Heart left ventricle (tissue), 16 donors: ENCODE results near the gene RNF43. TPM values are rescaled to one million over a fixed set of nuclear protein-coding genes. Genes with fewer than 3 reads are reported as not detected.

ENCODE experiments used
- ATAC-seq, 4 donors: fragments of 200-7000 bp; cut with Tn5 transposase; one replicate each; pipeline ENCODE4 v1.9.1; 2020 to 2022; ENCODE audit warnings: moderate library complexity in 4 of 4, mild to moderate bottlenecking in 3 of 4, moderate number of reproducible peaks in 1 of 4
- DNase-seq, 5 donors: peaks; one replicate each; pipeline ENCODE4 v3.0.0-alpha.2; 2020
- H3K27ac ChIP-seq, 12 donors: fragments of 200-600 bp; sonication (generic) in 4 of 12; one replicate each; pipeline versions ENCODE4 v1.5.0 to v1.8.0; 2016 to 2022; ENCODE audit warnings: mild to moderate bottlenecking in 2 of 12
- H3K27me3 ChIP-seq, 9 donors: fragments of 200-600 bp; sonication (generic) in 2 of 9; one replicate each; pipeline versions ENCODE4 v1.5.1 to v1.8.0; 2016 to 2022; ENCODE audit warnings: mild to moderate bottlenecking in 3 of 9
- H3K36me3 ChIP-seq, 9 donors: fragments of 200-600 bp; sonication (generic) in 2 of 9; one replicate each; pipeline versions ENCODE4 v1.5.0 to v1.8.0; 2018 to 2022; ENCODE audit warnings: mild to moderate bottlenecking in 2 of 9
- H3K4me1 ChIP-seq, 12 donors: fragments of 200-600 bp; sonication (generic) in 4 of 12; one replicate each; pipeline versions ENCODE4 v1.5.0 to v1.8.0; 2016 to 2022; ENCODE audit warnings: mild to moderate bottlenecking in 3 of 12
- H3K4me3 ChIP-seq, 12 donors: fragments of 200-600 bp; sonication (generic) in 4 of 12; one replicate each; pipeline versions ENCODE4 v1.5.0 to v1.8.0; 2017 to 2022; ENCODE audit warnings: mild to moderate bottlenecking in 9 of 12, moderate library complexity in 4 of 12
- H3K9me3 ChIP-seq, 12 donors: fragments of 200-600 bp; sonication (generic) in 4 of 12; one replicate each; pipeline versions ENCODE4 v1.5.0 to v1.8.0; 2016 to 2022; ENCODE audit warnings: mild to moderate bottlenecking in 1 of 12
- CTCF ChIP-seq, 12 donors: fragments of 200-600 bp; sonication (generic) in 4 of 12; IDR thresholded peaks; one replicate each; pipeline versions ENCODE4 v1.5.0 to v1.8.0; 2018 to 2022; ENCODE audit warnings: antibody characterized with exemption in 12 of 12, mild to moderate bottlenecking in 5 of 12
- POLR2A ChIP-seq, 2 donors: fragments of 450-650 bp; IDR thresholded peaks; one replicate each; pipeline ENCODE4 v1.6.1; 2017; ENCODE audit warnings: antibody characterized with exemption in 2 of 2, mild to moderate bottlenecking in 2 of 2, moderate library complexity in 2 of 2
- WGBS, 4 donors: extraction: QIAGEN DNeasy Blood & Tissue Kit in 2 of 4; methylation state at CpG; one replicate each; pipeline versions ENCODE4 v1.1.5 to v1.1.7; 2013 to 2018; 5-methylcytosine and 5-hydroxymethylcytosine counted together
- intact Hi-C, 10 donors: fragments of 100-400 bp; cut with DNase I; formaldehyde crosslinking; loops; one replicate each; pipeline versions ENCODE4 v1.11.1 to v1.14.2; 2022
- polyA plus RNA-seq, 2 donors: library from polyadenylated mRNA; stranded (reverse); fragments of 200-250 nt; gene quantifications; one replicate each; pipeline ENCODE4 v1.2.3, GENCODE V29; 2013
- total RNA-seq, 9 donors: library from RNA; depleted of rRNA in 2 of 9; stranded (reverse); fragments of >200 nt in 2 of 9; fragmentation: NEBNext Ultra II Directional in 3 of 9; extraction: Animal tissue kit (Norgen Biotek cat#: 25700) in 3 of 9; gene quantifications; one replicate each; pipeline versions ENCODE4 v1.1.0 to v1.2.4, GENCODE V29; 2016 to 2023
- donor health status: ischemic (EF 13 %, LVEDD 7.1; RV severe dilation, severe dysfunction).
- donor health status: healthy with polysubstance abuse.
- donor health status: DM: no; HTN: yes; CAD: no.
- donor health status: DM: no; HTN: no; CAD: no.
- donor health status: ischemic (EF 25% LVEDD 6.9; RV normal size, moderate dysfunction).
- donor health status: ischemic (EF 25% LVEDD 5.7; RV mildly dilated, moderate dysfunction).
- donor health status: healthy.
- donor health status: DM: yes; HTN: yes; CAD: no.
- donor health status: ischemic (EF 35%, LVEDD 5.7; RV mildly dilated, moderate dysfunction).
- donor health status: nonischemic (EF 11% LVEDD 7.7; RV severe dilation, severe dysfunction).
- donor health status: DM: yes; HTN: yes; CAD: no.
- donor health status: PGD.
- donor health status: ischemic (EF 29% LVEDD 5.4; RV normal size, mild dysfunction).
- donor health status: nonischemic (EF 23%, LVEDD 6.1; RV moderate dilation, normal function).

Gene RNF43
- total and polyA plus RNA-seq, 11 donors = 1.9 to 7.5 (median 4.9) TPM

- H3K36me3 ChIP-seq = no peaks in the 10 kb centered on the region
- H3K27ac ChIP-seq = no peak overlapping the region
- no peak overlapping the region for H3K4me3 ChIP-seq
- DNase-seq = no peak
- no peaks in the 10 kb centered on the region for H3K4me1 ChIP-seq
- TF ChIP-seq CTCF (IDR thresholded peaks at IDR 0.05) (no peak), POLR2A (IDR thresholded peaks at IDR 0.05) (no peak)
- H3K27me3 ChIP-seq = peaks cover 0 to 7% (median 0%) of the 10 kb centered on the region in 9 donors
- ATAC-seq = no peak
- intact Hi-C loops = no loop called here
- H3K9me3 ChIP-seq = no peaks in the 10 kb centered on the region
Observed at GRCh38 chr17:58402047-58402446, 15.3 kb downstream of the RNF43 start.

DNA sequence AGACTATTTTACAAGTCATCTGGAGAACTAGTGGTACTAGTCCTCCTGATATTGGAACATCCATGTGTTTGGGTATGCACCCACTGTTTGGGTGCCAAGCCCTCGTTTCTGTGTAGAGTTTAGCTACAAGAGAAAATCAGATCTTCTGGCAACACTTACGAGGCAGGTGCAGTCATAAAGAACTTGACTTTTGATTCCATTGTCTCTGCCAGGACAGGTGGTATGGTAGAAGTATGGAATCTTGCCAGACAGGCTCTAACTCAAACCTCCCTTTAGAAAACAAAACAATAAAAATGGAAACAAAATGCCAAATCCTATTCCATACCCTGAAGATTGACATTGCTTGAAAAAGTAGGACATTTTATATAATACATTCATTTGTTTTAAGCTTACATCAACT is 16.0 kb downstream of the RNF43 start:
- H3K27me3 ChIP-seq = peaks cover 0 to 1% (median 0%) of the 10 kb centered on the region in 9 donors
- no peak overlapping the region for H3K4me3 ChIP-seq
- H3K36me3 ChIP-seq = no peaks in the 10 kb centered on the region
- intact Hi-C loops = no loop called here
- TF ChIP-seq CTCF (IDR thresholded peaks at IDR 0.05) = no peak
- TF ChIP-seq POLR2A (IDR thresholded peaks at IDR 0.05) = no peak
- no peak for ATAC-seq
- WGBS, 4 donors = 64 to 81% (median 70%) methylated on average over 2 of the region's 2 CpGs
- H3K9me3 ChIP-seq = no peaks in the 10 kb centered on the region
- no peaks in the 10 kb centered on the region for H3K4me1 ChIP-seq
- H3K27ac ChIP-seq = no peak overlapping the region
- DNase-seq = no peak

GRCh38 chr17:58400826-58401225 is 16.5 kb downstream of the RNF43 start:
- peaks cover 0 to 6% (median 0%) of the 10 kb centered on the region in 9 donors for H3K27me3 ChIP-seq
- no peaks in the 10 kb centered on the region for H3K9me3 ChIP-seq
- DNase-seq (no peak), ATAC-seq (no peak)
- intact Hi-C loops = no loop called here
- no peak overlapping the region for H3K4me3 ChIP-seq
- no peaks in the 10 kb centered on the region for H3K36me3 ChIP-seq
- no peaks in the 10 kb centered on the region for H3K4me1 ChIP-seq
- no peak overlapping the region for H3K27ac ChIP-seq
- no peak for TF ChIP-seq POLR2A (IDR thresholded peaks at IDR 0.05)
- TF ChIP-seq CTCF (IDR thresholded peaks at IDR 0.05) = no peak

DNA sequence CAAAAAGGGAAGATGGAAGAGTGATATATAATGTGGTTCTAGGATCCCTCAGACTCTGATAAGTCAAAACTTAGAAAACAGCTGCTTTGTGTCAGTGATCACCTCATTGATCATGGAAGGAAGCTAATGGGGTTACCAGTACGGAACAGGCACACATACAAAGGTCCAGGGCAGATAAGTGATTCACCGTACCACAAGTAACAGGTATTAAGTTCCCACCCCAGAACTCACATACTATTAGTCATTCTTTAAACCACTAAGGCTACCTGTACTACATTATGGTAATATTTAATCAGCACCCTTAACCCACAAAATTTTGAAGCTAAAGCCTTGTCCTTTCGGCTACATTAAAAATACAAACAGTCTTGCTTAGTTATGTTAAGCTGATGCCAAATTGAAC is 17.4 kb downstream of the RNF43 start:
- Histone ChIP-seq H3K36me3 (no peaks in the 10 kb centered on the region), H3K9me3 (no peaks in the 10 kb centered on the region), H3K4me3 (no peak overlapping the region), H3K27ac (no peak overlapping the region), H3K4me1 (no peaks in the 10 kb centered on the region), H3K27me3 (peaks cover 0 to 14% (median 0%) of the 10 kb centered on the region in 9 donors)
- TF ChIP-seq POLR2A (IDR thresholded peaks at IDR 0.05) (no peak), CTCF (IDR thresholded peaks at IDR 0.05) (no peak)
- intact Hi-C loops = no loop called here
- ATAC-seq = no peak
- 74 to 86% (median 81%) methylated on average over 3 of the region's 3 CpGs for WGBS, 4 donors
- no peak for DNase-seq
